Stimulated activated CD4-positive, alpha-beta T cell treated with anti-CD3 and anti-CD28 coated beads, Interleukin-4, amount 100 ng/mL, for 4 hours (primary cell): ENCODE results near the gene PTPRK.
"Not testable (repeated sequence)": the region's sequence is repeated elsewhere in the genome, so short reads cannot be mapped to it uniquely, and the experiment has no call there.

Experiments used
- DNase-seq, 2 experiments: peaks; one replicate each; pipeline ENCODE4 v3.0.0-alpha.2; 2020

The PTPRK gene

DNA sequence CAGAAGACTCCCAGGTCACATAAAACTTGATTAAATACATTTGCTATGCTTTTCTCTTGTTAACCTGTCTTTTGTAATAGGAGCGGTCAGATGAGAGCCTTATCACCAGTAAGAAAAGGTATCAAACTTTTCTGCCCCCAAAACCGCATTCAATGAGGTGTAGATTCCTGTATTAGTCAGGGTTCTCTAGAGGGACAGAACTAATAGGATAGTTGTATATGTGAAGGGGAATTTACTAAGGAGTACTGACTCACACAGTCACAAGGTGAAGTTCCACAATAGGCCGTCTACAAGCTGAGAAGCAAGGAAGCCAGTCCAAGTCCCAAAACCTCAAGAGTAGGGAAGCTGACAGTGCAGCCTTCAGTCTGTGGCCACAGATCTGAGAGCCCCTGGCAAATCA, 32.7 kb downstream of the PTPRK start:
- DNase-seq = no peak

DNA sequence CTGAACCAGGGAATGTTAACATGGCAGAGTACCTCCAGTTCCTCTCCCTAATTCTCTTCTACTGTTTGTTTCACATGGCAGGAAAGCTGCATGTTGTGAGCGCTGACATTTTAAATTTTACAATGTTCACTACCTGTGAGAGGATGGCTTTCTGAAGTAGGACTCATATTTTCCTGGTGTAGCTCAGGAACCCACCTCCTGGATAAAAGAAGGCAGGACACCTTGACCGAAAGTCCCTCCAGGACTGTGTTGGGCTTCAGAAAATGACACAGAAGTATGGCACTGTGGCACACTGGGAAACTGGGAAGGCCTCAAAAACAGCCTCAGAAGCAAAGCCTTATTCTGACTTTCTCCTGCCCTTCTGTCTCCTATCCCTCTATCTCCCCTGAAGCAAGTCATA, 33.3 kb downstream of the PTPRK start:
- no peak for DNase-seq

DNA sequence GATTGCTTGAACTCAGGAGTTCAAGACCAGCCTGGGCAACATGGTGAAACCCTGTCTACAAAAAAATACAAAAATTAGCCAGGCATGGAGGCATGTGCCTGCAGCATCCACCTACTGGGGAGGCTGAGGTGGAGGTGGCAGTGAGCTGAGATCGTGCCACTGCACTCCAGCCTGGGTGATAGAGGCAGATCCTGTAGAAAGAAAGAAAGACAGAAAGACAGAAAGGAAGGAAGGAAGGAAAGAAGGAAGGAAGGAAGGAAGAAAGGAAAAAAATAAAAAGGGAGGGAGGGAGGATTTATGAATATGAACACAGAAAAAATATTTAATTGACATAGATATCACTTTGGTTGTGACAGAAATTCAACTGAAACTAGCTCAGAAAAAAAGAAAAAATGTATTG, 33.8 kb downstream of the PTPRK start:
- DNase-seq = not testable (repeated sequence)

DNA sequence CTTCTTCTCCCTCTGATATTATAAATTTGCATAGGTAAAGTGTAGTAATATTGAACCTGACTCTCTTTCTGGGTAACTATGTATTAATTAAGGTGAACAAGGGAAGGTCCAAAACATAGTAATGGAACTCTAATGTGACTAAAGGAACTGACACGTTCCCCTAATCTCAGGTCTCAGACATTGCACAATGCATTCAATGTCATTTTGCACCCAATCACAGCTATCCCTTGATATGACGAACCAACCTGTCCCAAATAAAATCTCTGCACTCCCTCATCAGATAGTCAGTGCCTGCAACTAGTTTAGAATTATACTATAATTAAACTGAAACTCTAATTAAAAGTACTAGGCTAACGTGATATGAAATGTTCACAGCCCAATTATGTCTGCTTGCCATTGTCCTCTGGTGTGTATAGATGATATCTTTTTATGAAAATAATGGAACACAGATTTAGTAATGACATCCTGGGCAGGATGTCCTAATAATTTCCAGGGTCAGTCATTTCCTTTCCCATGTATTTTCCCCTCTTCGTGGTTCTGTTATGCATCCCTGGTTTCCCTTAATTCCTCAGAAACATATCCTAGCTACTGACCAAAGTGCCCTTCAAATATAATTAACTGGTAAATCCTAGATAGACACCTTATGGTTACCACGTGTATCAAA, 36.8 kb downstream of the PTPRK start:
- no peak for DNase-seq

DNA sequence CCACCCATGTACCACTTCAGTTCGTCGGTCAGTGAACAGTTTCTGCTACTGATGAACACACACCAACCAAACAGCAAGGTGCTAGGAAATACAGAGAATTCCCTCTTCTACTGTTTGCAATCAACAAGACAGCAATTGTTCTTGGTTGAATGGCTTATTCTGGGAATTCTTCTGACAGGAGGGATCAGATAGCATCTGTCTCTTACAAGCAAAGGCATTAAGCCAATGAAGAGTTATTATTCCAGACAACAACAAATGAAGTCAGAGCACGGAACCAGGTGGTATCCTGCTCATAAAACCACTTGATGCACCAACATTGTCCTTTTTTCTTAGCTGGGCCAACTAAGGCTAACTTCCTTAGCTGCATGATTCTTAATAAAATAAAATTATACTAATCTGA, 37.8 kb downstream of the PTPRK start:
- no peak for DNase-seq

DNA sequence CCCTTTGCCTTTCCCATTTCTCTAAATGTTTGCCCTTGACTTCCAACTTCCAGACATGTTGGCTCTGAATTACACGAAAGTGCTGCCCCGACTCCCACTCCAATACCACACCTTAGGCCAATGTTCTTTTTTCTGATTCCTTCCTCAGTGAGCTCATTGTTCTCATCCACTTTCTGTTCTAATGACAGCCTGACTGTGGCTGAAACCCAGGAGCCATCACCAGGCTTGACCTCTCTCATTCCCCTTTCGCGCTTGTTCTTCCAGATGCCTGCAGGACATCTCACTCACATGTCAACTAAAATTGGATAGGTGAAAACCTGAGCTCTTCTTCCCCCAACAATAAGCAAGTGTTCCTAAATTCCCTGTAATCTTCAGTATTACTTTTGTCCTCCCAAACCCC, 40.4 kb downstream of the PTPRK start:
- DNase-seq = no peak

DNA sequence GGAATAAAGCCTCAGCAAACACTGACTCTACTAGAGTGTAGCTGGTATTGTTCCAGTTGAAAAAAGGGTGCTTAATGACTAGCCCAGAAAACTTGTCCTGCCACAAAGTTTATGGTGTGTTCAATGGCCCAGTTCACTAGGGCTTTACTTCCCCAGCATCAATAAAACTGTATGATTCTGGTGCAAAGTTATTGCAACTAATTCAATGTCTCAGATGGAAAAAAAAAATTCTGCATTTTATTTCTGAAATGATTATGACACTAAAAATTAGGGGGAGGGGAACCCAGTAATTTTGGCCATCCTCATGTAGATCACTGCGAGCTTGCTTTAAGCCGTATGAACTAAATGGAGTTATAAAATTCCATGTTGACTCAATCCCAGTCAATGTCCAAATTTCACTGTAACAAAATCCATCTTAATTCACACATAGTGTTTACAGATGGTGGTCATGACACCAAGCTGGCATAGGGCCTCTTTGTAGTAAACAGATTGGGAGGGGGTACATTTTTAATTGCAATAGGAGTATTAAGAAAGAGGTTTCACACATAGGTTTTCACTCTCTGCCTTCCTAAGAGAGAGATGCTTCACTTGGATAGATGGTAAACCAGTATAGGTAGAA, 41.2 kb downstream of the PTPRK start:
- DNase-seq = no peak

DNA sequence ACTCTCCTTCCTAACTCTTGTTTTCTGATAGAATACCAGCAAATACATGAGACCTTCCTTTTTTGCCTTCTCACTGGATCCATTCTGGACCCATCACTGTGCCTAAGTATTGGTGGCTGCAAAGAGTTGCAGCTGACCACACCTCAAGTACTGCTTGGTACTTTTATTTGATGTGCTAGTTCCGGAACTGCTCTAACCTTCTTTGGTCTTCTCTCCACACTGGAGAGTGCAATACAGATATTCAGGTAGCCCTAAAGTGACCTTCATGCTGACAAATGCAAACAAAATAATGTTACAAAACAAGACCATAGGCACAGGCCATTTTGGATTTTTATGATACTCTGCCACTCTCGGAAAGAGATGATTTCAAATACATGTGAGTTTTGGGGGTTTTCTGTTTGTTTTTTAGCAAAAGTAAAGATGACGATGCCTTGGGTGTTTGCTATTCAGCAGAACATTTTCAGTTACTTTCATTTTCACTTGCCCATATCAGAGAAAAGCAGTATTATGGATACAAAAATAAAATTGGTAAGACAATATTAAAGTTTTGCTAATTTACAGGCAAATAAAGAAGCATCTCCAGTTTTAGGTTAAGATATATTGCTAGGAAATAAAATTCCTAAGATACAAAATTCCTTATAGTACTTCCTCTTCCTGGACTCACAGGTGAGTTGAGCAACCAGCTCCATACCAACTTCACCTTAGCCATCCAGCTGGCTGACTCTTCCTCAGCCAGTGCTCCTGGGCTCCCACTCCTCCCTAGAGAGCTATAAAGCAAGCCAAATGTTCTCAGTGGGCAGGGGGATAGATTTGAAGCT, 42.0 kb downstream of the PTPRK start:
- DNase-seq = no peak

DNA sequence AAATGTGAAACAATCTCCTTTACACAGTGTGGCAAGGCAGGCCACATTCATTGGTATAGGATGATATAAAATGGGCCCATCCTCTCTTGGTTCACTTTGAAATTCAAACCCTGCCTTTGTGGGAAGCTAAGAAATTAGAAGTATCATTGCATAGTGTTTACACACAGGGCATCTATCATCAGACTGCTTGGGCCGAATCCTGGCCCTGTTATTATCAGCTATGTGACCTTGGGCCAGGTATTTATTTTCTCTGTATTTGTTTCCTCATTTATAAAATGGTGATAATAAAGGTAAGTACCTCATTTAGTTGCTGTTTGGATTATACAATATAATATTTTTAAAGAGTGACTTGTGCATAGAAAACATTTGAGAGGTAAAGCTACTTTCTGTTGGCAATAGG, 45.5 kb downstream of the PTPRK start:
- no peak for DNase-seq

DNA sequence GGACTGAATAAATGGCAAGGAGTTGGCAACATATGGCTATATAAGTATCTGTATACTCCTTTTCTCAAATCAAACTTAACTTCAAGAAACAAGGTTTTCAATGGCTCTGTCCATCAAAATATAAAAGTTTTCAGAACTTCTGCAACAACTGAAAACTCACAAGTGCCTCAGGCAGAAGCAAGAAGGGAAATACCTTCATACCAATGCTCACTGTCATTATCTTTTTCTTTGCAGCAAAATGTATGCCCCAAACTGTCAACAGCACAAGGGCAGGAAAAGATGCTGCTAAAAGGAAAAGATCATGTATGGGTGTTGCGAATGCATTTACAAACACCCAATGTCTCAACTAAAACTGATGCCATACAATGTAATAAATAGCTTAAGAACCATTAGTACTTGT, 45.9 kb downstream of the PTPRK start:
- DNase-seq = no peak

DNA sequence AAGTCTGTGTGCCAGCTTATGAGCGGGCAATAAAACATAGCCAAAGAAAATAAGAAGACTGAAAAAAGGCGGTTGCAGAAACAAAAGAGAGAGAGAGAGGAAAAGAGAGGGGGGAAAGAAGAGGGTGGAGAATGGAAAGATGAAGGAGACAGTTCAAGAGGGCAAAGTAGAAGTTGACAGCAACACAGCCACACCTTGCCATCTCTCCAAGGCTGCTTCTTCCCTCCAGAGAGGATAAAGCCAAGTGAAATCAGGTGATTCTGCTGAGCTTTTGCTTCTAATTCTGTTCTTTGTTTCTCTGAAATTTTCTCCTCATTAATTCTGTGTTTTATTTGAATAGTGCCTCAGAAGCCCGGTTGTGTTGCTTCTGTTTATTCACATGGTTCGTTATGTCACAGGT, 48.5 kb downstream of the PTPRK start:
- no peak for DNase-seq

DNA sequence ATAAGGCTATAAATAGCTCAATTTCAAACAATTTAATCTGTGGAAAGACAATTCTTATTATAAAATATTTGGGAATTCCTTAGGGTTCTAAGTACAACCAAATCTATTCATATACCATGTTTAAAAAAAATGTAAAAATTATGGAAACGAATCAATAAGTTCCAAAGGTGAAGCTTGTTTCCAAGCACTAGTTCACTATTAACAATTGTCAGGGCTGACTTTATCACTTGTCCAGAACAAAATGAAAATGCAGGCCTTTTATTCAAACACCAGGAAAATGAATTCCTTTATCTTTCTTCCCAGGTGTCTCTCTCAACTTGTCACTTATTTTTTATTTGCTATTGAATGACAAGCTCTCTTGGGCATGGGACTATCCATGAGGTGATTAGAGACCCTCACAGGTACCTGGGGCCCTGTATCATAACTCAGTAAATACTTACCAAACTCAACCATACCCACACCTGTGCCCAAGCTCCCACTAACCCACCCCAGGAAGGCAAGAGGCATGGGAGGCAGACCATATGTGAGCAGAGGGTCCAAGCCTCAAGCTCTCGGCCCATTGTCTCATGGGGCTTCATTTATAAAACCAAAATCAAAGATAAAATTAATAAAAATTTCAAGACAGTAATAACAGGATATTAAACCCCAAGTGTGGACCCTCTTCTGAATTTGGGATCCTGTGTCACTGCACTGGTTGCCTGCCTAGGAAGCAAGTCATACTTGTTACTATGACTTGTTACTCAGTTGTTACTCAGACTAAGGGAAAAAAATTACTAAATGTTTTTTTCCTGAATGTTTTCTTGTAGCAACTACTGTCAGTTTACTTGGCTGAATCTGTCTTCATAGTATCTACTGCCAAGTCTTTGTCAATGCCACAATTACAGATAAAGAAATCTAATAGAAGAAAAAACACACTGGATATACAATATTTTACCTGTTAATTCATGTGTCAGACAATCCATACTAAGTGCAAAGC, 54.7 kb downstream of the PTPRK start:
- DNase-seq = no peak

DNA sequence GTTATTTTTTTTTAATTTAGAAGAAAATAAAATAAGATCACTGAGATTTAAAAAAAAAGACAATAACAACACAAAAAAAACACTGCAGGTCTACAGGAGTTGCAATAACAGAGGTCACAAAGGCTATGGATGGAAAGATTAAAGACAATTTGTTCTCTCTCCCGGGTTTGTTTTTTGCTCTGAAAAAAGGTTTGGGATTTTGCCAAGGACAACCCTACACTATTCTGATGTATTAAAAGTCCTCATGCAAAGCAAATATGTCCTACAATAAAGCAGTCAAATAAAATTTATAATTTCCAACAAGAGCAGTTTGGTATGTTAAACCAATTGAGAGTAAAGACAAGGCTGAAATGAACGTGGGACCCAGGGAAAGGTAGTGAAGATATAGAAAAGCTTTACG, 55.6 kb downstream of the PTPRK start:
- no peak for DNase-seq

DNA sequence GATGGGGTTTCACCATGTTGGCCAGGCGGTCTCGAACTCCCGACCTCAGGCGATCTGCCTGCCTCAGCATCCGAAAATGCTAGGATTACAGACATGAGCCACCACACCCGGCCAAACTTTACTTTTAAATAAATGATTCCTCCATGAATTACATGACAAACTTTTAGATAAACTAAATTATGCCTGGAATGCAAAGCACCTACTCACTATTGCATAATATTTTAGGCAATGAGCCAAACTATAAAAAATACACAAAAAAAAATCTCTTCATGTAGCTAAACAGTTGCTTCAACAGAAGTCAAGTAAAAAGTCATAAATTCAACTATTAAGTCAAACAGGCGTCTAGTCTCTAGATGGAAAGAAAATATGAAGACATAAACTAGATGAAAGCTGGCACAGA, 56.5 kb downstream of the PTPRK start:
- no peak for DNase-seq

DNA sequence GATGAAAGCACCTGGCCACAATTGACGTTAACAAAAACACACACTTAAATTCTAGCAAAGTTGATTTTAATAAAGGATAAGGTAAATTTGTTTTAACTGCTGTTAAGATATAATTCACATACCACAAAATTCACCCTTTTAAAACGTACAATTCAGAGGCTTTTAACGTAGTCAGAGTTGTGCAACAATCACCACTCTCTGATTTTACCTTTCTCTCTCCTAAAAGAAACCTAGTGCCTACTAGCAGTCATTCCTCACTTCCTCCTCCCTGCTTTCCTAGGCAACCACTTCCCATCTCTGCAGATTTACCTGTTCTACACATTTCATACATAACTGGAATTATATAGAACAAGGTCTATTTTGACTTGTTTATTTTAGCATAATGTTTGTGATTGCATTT, 58.9 kb downstream of the PTPRK start:
- no peak for DNase-seq

DNA sequence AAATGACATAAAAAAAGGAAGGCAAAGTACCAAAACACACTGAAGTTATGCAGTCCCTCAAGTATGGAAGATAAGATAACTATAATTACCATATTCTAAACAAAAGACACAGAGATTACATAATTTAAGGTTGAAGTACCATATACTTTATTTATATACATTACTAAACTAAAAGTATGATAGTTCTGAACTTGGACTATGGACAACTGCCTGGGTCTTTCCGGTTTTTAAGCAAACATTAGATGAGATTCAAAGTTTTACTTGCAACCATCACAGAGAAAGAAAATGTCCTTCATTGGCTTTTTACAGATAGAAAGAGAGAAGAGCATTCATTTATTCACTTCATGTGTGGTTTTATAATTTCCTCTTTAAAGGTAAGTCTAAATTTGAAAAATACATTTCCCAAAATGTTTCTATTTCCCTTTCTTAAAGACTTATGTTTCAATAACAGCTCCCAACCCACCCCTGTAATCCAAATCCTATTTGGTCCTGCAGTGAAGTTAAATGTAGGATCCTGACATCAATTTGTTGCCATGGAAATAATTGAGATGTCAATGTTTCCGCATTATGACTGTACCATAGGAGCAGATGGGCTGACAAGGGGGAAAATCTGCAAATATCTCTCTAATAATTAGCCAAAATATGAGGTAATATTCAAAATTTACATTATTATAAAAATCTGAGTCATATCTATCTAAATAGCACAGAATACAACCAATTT, 63.7 kb downstream of the PTPRK start:
- no peak for DNase-seq

DNA sequence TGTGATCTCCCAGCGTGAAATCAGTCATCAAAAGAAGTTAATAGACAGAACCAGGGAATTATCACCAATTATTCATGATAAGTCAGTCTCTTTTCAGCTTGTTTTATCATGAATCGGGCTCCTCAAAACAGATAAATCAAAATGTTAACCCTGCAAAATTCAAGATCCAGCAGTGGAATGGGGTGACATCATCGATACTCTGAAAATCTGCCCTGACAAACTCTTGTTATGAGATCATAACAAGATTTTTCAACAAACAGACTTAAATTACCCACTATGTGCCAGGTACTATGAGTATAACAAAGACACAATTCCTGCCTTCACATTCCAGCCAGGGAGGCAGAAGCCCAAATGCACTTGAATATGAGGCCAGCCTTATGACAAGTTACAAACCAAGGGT, 64.4 kb downstream of the PTPRK start:
- no peak for DNase-seq

DNA sequence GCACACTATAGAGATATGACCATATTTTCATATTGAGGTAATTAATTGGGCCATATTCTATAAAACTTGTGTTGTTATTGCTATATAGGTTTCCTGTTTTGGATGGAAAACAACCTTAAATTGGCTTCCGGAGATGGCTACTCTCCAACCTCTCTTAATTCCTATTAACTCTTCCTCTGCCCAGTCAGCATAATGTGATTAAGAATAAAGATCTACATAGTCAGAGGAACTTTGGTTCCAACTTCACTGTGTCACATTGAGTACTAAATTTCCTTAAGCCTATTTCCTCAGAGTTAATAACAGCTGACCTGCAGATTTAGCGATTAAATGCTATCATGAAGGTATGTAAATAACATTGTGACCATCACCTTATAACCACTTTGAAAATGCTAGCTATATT, 67.7 kb downstream of the PTPRK start:
- no peak for DNase-seq

DNA sequence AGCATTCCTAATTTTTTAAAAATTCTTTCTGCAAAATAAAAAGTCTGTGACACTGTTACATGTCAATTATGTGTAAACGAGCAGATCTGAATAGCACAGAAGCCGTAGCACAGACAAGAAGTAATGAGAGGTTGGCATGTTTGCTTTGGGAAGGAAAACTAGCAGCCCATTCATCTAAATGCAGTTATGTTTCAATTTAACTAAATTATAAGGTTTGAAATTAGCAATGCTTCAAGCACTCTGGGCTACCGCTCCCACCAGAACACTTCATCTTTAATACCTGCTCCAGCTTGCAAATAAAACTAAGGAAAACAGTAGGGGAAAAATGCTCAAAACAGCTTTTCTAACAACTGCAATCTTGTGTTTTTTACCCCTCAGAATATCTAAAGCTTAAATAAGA, 73.9 kb downstream of the PTPRK start:
- no peak for DNase-seq

DNA sequence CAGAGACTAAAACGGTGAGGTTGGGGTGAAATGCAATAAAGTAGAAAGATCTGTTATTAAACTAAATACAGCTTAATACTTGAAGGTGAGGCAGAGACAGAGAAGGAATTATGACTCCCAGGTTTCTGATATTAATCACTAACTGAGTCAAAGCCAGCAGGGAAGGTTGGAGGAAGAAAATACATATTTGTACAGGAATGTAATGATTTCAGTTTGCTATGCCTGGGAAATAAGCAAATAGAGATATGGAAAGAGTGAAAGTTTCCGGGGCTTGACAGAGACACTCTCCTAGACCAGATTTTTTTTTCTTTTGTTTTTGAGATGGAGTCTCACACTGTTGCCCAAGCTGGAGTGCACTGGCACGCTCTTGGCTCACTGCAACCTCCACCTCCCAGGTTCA, 76.8 kb downstream of the PTPRK start:
- DNase-seq = no peak

DNA sequence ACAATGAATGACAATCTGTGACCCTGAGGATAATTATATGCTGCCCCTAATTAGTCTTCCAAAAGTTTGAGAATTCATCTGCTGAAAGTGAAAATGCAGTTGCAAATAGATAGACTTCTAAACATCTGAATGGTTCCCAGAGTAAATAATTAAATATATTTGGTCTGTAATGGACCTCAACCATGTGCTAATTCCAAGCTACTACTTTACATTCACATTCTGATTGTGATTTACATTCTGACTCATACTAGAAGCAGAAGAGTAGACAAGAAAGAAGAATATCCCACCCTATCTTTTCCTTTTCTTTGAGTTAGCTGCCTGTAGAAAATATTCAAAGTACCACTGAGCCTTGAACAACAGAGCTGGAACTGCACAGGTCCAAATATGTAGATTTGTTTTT, 80.8 kb downstream of the PTPRK start:
- no peak for DNase-seq

DNA sequence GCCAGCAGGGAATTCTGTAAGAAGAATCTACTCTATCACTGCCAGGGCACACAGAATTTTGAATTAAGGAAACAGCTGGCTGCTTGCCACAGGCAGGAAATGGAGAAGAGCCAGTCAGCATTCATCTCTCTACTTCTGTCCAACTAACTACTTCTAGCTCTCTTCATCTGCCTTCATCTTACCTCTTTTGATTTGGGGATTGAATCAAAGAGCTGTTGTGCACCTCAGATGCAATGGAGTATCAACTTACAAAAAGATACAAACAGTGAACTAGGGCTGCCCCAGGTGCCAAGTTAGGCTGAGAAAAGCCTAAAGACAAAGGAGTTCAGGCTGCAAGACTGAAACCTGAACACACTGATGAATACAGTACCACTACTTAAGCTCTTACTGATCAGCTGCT, 82.0 kb downstream of the PTPRK start:
- no peak for DNase-seq
